Pancreas (tissue), 10 donors: Measurements from ENCODE around the gene PPM1B. TPM values are rescaled to one million over a fixed set of nuclear protein-coding genes. Genes with fewer than 3 reads are reported as not detected.

Source experiments
- ATAC-seq, 4 donors: fragments of 200-7000 bp; cut with Tn5 transposase; one replicate each; pipeline versions ENCODE4 v1.8.0 to v1.9.1; 2020; ENCODE audit warnings: mild to moderate bottlenecking in 4 of 4, moderate library complexity in 4 of 4
- DNase-seq, 6 donors: peaks; one replicate each; pipeline ENCODE4 v3.0.0-alpha.2; 2020
- FAIRE-seq: peaks from 2 replicates; lab custom pipeline; 2012; peaks lifted over from hg19 to GRCh38; lab: Jason Lieb, UNC
- H3K27ac ChIP-seq, 4 donors: fragments of 200-600 bp; sonication (generic); 1 replicate in 3 of 4; 2 replicates in 1 of 4; pipeline versions ENCODE4 v1.5.0 to v1.8.0; 2020
- H3K27me3 ChIP-seq, 4 donors: fragments of 200-600 bp; one replicate each; pipeline ENCODE4 v1.8.0; 2021
- H3K36me3 ChIP-seq, 3 donors: fragments of 200-600 bp; sonication (generic) in 1 of 3; one replicate each; pipeline versions ENCODE4 v1.5.0 to v1.8.0; 2020 to 2021
- H3K4me1 ChIP-seq, 3 donors: fragments of 200-600 bp; one replicate each; pipeline ENCODE4 v1.8.0; 2021
- H3K4me3 ChIP-seq, 4 donors: fragments of 200-600 bp; sonication (generic) in 2 of 4; one replicate each; pipeline versions ENCODE4 v1.5.0 to v1.8.0; 2020 to 2021
- H3K9me3 ChIP-seq, 4 donors: fragments of 200-600 bp; one replicate each; pipeline ENCODE4 v1.8.0; 2021
- CTCF ChIP-seq, 4 donors: fragments of 200-600 bp; sonication (generic) in 3 of 4; IDR thresholded peaks; one replicate each; pipeline versions ENCODE4 v1.5.0 to v1.8.0; 2021; ENCODE audit warnings: antibody characterized with exemption in 4 of 4
- WGBS, 2 donors: extraction: QIAGEN DNeasy Blood & Tissue Kit; methylation state at CpG; one replicate each; pipeline ENCODE4 v1.1.7; 2013; 5-methylcytosine and 5-hydroxymethylcytosine counted together
- intact Hi-C, 3 donors: fragments of 100-400 bp; cut with DNase I; formaldehyde crosslinking; loops; one replicate each; pipeline versions ENCODE4 v1.11.1 to v1.14.2; 2022
- polyA plus RNA-seq, 2 donors: library from polyadenylated mRNA; stranded (reverse); fragments of 200-250 nt; gene quantifications; one replicate each; pipeline ENCODE4 v1.2.3, GENCODE V29; 2013
- total RNA-seq, 6 donors: library from RNA; stranded (reverse); fragmentation: NEBNext Ultra II Directional in 4 of 6; extraction: Animal tissue kit (Norgen Biotek cat#: 25700) in 4 of 6; gene quantifications; one replicate each; pipeline versions ENCODE4 v1.2.1 to v1.2.4, GENCODE V29; 2021 to 2023
- donor health status: healthy with polysubstance abuse.
- donor health status: DM: no; HTN: no; CAD: no; lungs with moderate emphysema.
- donor health status: DM: no; HTN: no; CAD: no.
- donor health status: control.
- donor health status: control.
- donor health status: Bipolar disorder and iron deficiency.
- donor health status: DM: yes; HTN: yes; CAD: no.
- donor health status: DM: no; HTN: no; CAD: no.
- donor health status: DM: no; HTN: no; CAD: no.
- donor health status: DM: yes; HTN: yes; CAD: no.

Gene PPM1B
- total and polyA plus RNA-seq, 8 donors: 12.0 to 28.5 (median 19.7) TPM

- FAIRE-seq: no peak
- H3K27ac ChIP-seq: no peak overlapping the region
- H3K4me1 ChIP-seq: peaks cover 0 to 6% (median 6%) of the 10 kb centered on the region in 3 donors
- no peak overlapping the region for H3K4me3 ChIP-seq
- ATAC-seq: peak in 1 of 4 donors; percentile 47
- H3K36me3 ChIP-seq: no peaks in the 10 kb centered on the region
- no peak for DNase-seq
- no peaks in the 10 kb centered on the region for H3K27me3 ChIP-seq
- TF ChIP-seq CTCF (IDR thresholded peaks at IDR 0.05): no peak
- H3K9me3 ChIP-seq: no peaks in the 10 kb centered on the region
- intact Hi-C loops: no loop called here
- WGBS, 2 donors: 53 to 60% methylated on average over 2 of the region's 2 CpGs
Measured at GRCh38 chr2:44233450-44234128, 64.9 kb downstream of the PPM1B start.

GRCh38 chr2:44237221-44237620 is 68.5 kb downstream of the PPM1B start:
- peak in 1 of 4 donors; percentile 42 for ATAC-seq
- H3K36me3 ChIP-seq: no peaks in the 10 kb centered on the region
- 79 to 80% methylated on average over 2 of the region's 2 CpGs for WGBS, 2 donors
- no peak for DNase-seq
- H3K27me3 ChIP-seq: no peaks in the 10 kb centered on the region
- TF ChIP-seq CTCF (IDR thresholded peaks at IDR 0.05): no peak
- H3K27ac ChIP-seq: no peak overlapping the region
- no peaks in the 10 kb centered on the region for H3K9me3 ChIP-seq
- FAIRE-seq: no peak
- H3K4me1 ChIP-seq: peaks cover 0 to 6% (median 6%) of the 10 kb centered on the region in 3 donors
- H3K4me3 ChIP-seq: no peak overlapping the region
- intact Hi-C loops: no loop called here

- 67 to 70% methylated on average over 2 of the region's 2 CpGs for WGBS, 2 donors
- H3K27ac ChIP-seq: peak overlapping the region in 2 of 4 donors; percentile 92 to 95
- intact Hi-C loops: loop anchor here in 1 of 3 donors (5.0 kb wide), 1 partner anchor 49 kb away; no protein-coding TSS in a partner anchor
Measured at GRCh38 chr2:44242904-44243303, 74.2 kb downstream of the PPM1B start.

GRCh38 chr2:44244135-44244871 is 75.6 kb downstream of the PPM1B start:
- Histone ChIP-seq H3K4me3 (peak overlapping the region in 2 of 4 donors; percentile 17 to 19), H3K4me1 (peaks cover 23 to 31% (median 30%) of the 10 kb centered on the region in 3 donors), H3K9me3 (no peaks in the 10 kb centered on the region), H3K27ac (peak overlapping the region; percentile 70 to 95 (median 83)), H3K36me3 (no peaks in the 10 kb centered on the region), H3K27me3 (no peaks in the 10 kb centered on the region)
- peak in 3 of 4 donors; percentile 36 to 54 (median 46) for TF ChIP-seq CTCF (IDR thresholded peaks at IDR 0.05)
- intact Hi-C loops: loop anchor here in 1 of 3 donors (5.0 kb wide), 1 partner anchor 48 kb away; no protein-coding TSS in a partner anchor
- peak in 4 of 6 donors; percentile 73 to 79 (median 76) for DNase-seq
- ATAC-seq: peak; percentile 73 to 87 (median 83)
- 1% methylated on average over 12 of the region's 12 CpGs for WGBS, 2 donors
- FAIRE-seq: peak; percentile 80

More at GRCh38 chr2:44242904-44243303, 74.2 kb downstream of the PPM1B start:
- DNase-seq (no peak), FAIRE-seq (no peak), ATAC-seq (no peak)
- Histone ChIP-seq H3K4me3 (no peak overlapping the region), H3K27me3 (no peaks in the 10 kb centered on the region), H3K36me3 (no peaks in the 10 kb centered on the region), H3K4me1 (peaks cover 23 to 31% (median 30%) of the 10 kb centered on the region in 3 donors), H3K9me3 (no peaks in the 10 kb centered on the region)
- no peak for TF ChIP-seq CTCF (IDR thresholded peaks at IDR 0.05)
